Panc1 (cell line): ENCODE results near the gene RASSF6.

Experiments
- POLR2AphosphoS5 ChIP-seq: IDR thresholded peaks from 2 replicates; pipeline ENCODE4 v1.6.1; 2012; ENCODE audit warnings: mild to moderate bottlenecking, low read depth, low read length, moderate library complexity
- TF ChIP-seq, protein P1 (sequence below): fragments of 450-650 bp; IDR thresholded peaks from 2 replicates; pipeline ENCODE4 v1.5.1; 2017; ENCODE audit warnings: mild to moderate bottlenecking
- TF ChIP-seq, protein P2 (sequence below), 2 experiments: IDR thresholded peaks; 2 replicates each; pipeline ENCODE4 v1.6.1; 2011 to 2012; ENCODE audit warnings: low read depth in 2 of 2, control low read depth in 1 of 2, low read length in 1 of 2, mild to moderate bottlenecking in 1 of 2, moderate library complexity in 1 of 2; ENCODE audit not compliant: insufficient read depth in 1 of 2

DNA sequence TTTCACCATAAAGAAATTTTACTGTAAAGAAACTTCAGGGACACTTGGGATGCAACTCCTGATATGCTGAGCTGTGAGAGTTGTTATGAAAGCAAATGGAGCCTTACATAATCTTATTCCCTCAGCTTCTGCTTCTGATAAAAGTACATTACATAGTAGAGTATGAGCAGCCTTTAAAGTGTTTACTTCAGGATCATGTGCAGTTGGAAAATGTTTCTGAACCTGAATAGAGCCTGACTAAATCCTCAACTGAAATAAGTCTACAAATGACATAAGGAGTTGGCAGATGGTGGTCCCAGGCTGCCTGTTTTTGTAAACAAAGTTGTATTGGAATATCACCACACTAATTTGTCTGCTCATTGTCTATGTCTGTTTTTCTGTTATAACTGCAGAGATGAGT is 19.3 kb downstream of the RASSF6 start:
- no peak for TF ChIP-seq POLR2AphosphoS5
- TF ChIP-seq, protein P1, sequence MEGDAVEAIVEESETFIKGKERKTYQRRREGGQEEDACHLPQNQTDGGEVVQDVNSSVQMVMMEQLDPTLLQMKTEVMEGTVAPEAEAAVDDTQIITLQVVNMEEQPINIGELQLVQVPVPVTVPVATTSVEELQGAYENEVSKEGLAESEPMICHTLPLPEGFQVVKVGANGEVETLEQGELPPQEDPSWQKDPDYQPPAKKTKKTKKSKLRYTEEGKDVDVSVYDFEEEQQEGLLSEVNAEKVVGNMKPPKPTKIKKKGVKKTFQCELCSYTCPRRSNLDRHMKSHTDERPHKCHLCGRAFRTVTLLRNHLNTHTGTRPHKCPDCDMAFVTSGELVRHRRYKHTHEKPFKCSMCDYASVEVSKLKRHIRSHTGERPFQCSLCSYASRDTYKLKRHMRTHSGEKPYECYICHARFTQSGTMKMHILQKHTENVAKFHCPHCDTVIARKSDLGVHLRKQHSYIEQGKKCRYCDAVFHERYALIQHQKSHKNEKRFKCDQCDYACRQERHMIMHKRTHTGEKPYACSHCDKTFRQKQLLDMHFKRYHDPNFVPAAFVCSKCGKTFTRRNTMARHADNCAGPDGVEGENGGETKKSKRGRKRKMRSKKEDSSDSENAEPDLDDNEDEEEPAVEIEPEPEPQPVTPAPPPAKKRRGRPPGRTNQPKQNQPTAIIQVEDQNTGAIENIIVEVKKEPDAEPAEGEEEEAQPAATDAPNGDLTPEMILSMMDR = no peak
- TF ChIP-seq, protein P2, sequence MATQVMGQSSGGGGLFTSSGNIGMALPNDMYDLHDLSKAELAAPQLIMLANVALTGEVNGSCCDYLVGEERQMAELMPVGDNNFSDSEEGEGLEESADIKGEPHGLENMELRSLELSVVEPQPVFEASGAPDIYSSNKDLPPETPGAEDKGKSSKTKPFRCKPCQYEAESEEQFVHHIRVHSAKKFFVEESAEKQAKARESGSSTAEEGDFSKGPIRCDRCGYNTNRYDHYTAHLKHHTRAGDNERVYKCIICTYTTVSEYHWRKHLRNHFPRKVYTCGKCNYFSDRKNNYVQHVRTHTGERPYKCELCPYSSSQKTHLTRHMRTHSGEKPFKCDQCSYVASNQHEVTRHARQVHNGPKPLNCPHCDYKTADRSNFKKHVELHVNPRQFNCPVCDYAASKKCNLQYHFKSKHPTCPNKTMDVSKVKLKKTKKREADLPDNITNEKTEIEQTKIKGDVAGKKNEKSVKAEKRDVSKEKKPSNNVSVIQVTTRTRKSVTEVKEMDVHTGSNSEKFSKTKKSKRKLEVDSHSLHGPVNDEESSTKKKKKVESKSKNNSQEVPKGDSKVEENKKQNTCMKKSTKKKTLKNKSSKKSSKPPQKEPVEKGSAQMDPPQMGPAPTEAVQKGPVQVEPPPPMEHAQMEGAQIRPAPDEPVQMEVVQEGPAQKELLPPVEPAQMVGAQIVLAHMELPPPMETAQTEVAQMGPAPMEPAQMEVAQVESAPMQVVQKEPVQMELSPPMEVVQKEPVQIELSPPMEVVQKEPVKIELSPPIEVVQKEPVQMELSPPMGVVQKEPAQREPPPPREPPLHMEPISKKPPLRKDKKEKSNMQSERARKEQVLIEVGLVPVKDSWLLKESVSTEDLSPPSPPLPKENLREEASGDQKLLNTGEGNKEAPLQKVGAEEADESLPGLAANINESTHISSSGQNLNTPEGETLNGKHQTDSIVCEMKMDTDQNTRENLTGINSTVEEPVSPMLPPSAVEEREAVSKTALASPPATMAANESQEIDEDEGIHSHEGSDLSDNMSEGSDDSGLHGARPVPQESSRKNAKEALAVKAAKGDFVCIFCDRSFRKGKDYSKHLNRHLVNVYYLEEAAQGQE (IDR thresholded peaks at IDR 0.05; ENCODE audit: insufficient read depth in 1 of 2, low read depth in 2 of 2, low read length in 1 of 2) = no peak
